ENCODE measurements around the gene TRAF2.

- TF ChIP-seq EZH2phosphoT487 (IDR thresholded peaks at IDR 0.05; ENCODE audit: borderline replicate concordance, low read length) (no peak), CTCF (conservative IDR thresholded peaks at IDR 0.05; ENCODE audit: low read depth, low read length) (no peak)
Observed at GRCh38 chr9:136857581-136858412, 28.5 kb upstream of the TRAF2 start.

All from PC-3 (cell line).